Motor neuron (in vitro differentiated cells): Measurements from ENCODE around the gene ARIH1. TPM values are rescaled to one million over a fixed set of nuclear protein-coding genes. Genes with fewer than 3 reads are reported as not detected.

Source experiments
- ATAC-seq, 8 experiments: fragments of 200-7000 bp; cut with Tn5 transposase; replicated peaks in 6 of 8; 2 replicates each; pipeline ENCODE4 v1.8.0; 2021; ENCODE audit warnings: mild to moderate bottlenecking in 8 of 8, moderate library complexity in 8 of 8
- H3K27ac ChIP-seq, 2 donors: fragments of 250-450 bp; sonication (Bioruptor Pico); 2 replicates each; pipeline ENCODE4 v1.9.0; 2021; ENCODE audit warnings: antibody characterized with exemption in 2 of 2, mild to moderate bottlenecking in 2 of 2, moderate library complexity in 1 of 2
- H3K4me1 ChIP-seq, 2 donors: fragments of 250-450 bp; sonication (Bioruptor Pico); replicated peaks in 1 of 2; 2 replicates each; pipeline ENCODE4 v1.6.1; 2021; ENCODE audit warnings: antibody characterized with exemption in 2 of 2, mild to moderate bottlenecking in 2 of 2, moderate library complexity in 1 of 2
- H3K4me3 ChIP-seq, 5 donors: fragments of 250-450 bp; sonication (Bioruptor Pico); 2 replicates each; pipeline ENCODE4 v1.9.0; 2021; ENCODE audit warnings: antibody characterized with exemption in 5 of 5, mild to moderate bottlenecking in 5 of 5, moderate library complexity in 4 of 5
- WGBS, 10 experiments: fragments of 450-650 bp; shearing (Covaris generic); methylation state at CpG; one replicate each; pipeline ENCODE4 v1.0.0; 2022; 5-methylcytosine and 5-hydroxymethylcytosine counted together
- in situ Hi-C, 9 experiments: fragments of 400-800 bp; cut with MboI; loops; one replicate each; pipeline ENCODE4 v1.15.0; 2021; ENCODE audit warnings: low sequenced_read_pairs in 9 of 9, low pct_unique_long_range_greater_than_20kb in 2 of 9; ENCODE audit not compliant: unreplicated experiment in 9 of 9
- total RNA-seq, 8 experiments: library from RNA; unstranded; fragments of 300-600 nt; gene quantifications; 2 replicates each; pipeline versions ENCODE4 v1.2.3 to v1.2.4, GENCODE V29; 2022

ARIH1 gene
- total RNA-seq, 8 experiments from 2014 or later: 26.3 to 60.7 (median 40.4) TPM

DNA sequence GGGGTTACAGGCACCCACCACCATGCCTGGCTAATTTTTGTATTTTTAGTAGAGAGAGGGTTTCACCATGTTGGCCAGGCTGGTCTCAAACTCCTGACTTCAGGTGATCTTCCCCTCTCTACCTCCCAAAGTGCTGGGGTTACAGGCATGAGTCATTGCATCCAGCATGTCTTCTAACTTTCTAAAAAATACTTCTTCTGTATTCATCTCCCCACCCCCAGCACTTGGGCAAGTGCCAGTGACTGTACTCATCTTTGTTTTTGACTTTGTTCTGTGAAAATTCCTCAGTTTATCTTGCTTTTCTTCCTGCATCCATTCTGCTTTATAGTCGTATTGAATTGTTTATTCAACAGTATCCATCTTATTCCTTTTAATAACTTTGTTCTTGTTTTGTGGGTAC lies 47.6 kb downstream of the ARIH1 start:
- H3K27ac ChIP-seq: no peak overlapping the region
- in situ Hi-C loops: no loop called here

GRCh38 chr15:72532991-72533601 lies 59.0 kb downstream of the ARIH1 start:
- WGBS, 10 experiments: 81 to 100% (median 95%) methylated on average over 1 to 5 of the region's 5 CpGs; no CpG with 5 or more reads in 1 of the 10 experiments
- no peak overlapping the region for H3K27ac ChIP-seq
- in situ Hi-C loops: no loop called here
- H3K4me1 ChIP-seq: no peaks in the 10 kb centered on the region
- ATAC-seq: peak in 1 of 8 experiments; percentile 53
- H3K4me3 ChIP-seq: no peak overlapping the region

More for the DNA sequence above, 47.6 kb downstream of the ARIH1 start:
- 86 to 100% (median 100%) methylated on average over 1 of the region's 1 CpG for WGBS, 10 experiments
- H3K4me1 ChIP-seq: no peaks in the 10 kb centered on the region
- no peak overlapping the region for H3K4me3 ChIP-seq
- ATAC-seq: no peak

GRCh38 chr15:72534523-72534922 lies 60.4 kb downstream of the ARIH1 start:
- in situ Hi-C loops: no loop called here
- ATAC-seq: no peak
- H3K27ac ChIP-seq: no peak overlapping the region
- 75 to 100% (median 97%) methylated on average over 1 to 3 of the region's 3 CpGs; no CpG with 5 or more reads in 3 of the 10 experiments for WGBS, 10 experiments
- no peaks in the 10 kb centered on the region for H3K4me1 ChIP-seq
- no peak overlapping the region for H3K4me3 ChIP-seq

- no peak for ATAC-seq
- in situ Hi-C loops: no loop called here
- no peaks in the 10 kb centered on the region for H3K4me1 ChIP-seq
- H3K4me3 ChIP-seq: no peak overlapping the region
- H3K27ac ChIP-seq: no peak overlapping the region
- WGBS, 10 experiments: 25 to 100% (median 94%) methylated on average over 1 to 3 of the region's 3 CpGs; no CpG with 5 or more reads in 1 of the 10 experiments
Measured at GRCh38 chr15:72535911-72536310, 61.8 kb downstream of the ARIH1 start.

GRCh38 chr15:72536506-72536905 lies 62.4 kb downstream of the ARIH1 start:
- 63 to 100% (median 95%) methylated on average over 2 to 3 of the region's 3 CpGs for WGBS, 10 experiments
- no peak overlapping the region for H3K4me3 ChIP-seq
- ATAC-seq: no peak
- in situ Hi-C loops: no loop called here
- no peaks in the 10 kb centered on the region for H3K4me1 ChIP-seq
- no peak overlapping the region for H3K27ac ChIP-seq

DNA sequence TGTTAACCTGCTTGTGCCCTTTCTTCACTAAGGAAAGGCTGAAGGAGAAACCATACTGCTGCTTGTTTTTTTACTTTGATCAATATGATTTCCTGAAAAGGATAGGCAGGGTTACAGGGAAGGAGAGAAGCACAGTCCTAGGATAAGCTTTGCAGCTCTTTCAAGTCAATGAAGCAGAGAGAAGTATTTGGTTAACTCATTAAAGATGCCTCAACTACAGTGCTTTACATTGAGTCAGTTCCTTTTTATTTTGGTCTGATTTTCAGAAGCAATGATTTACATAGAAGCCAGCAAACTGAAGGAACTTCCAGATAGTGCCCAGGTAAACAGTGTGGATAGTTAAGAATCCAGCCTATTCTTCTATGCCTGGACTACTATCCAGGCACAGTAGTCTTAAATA lies 64.8 kb downstream of the ARIH1 start:
- H3K27ac ChIP-seq: no peak overlapping the region
- in situ Hi-C loops: no loop called here
- H3K4me1 ChIP-seq: no peaks in the 10 kb centered on the region
- no peak overlapping the region for H3K4me3 ChIP-seq
- no peak for ATAC-seq

DNA sequence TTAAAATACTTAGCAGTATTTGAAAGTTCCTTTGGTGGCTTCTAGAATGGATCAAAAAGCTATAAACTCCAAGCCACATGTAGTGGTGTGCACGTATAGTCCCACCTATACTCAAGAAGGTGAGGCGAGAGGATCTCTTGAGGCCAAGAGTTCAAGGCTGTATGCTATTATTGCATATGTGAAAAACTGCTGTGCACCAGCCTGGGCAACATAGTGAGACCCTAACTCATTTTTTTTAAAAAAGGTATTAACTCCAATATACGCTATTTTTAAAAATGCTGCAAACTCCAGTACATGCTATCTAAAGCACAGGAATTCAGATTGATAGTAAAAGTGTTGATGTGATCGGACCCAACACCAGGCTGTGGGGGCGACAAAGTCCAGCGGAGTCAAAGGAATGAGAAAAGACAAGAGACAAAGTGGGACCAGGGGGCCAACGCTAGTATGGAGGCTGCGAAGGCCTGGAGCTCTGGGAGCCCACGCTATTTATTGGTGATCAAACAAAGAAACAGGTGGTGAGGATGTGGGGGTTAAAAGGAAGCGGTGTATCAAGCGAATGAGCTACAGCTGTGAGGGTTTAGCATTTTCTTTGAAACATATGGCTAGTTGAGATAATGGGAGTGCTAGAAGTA lies 66.6 kb downstream of the ARIH1 start:
- no peak overlapping the region for H3K27ac ChIP-seq
- in situ Hi-C loops: no loop called here
- whole genome bisulfite sequencing, 10 experiments: 94 to 100% (median 98%) methylated on average over 1 to 10 of the region's 11 CpGs
- H3K4me3 ChIP-seq: no peak overlapping the region
- H3K4me1 ChIP-seq: no peaks in the 10 kb centered on the region
- no peak for ATAC-seq

- H3K4me1 ChIP-seq: no peaks in the 10 kb centered on the region
- H3K4me3 ChIP-seq: no peak overlapping the region
- H3K27ac ChIP-seq: no peak overlapping the region
- no peak for ATAC-seq
- in situ Hi-C loops: no loop called here
Measured at GRCh38 chr15:72541674-72542073, 67.5 kb downstream of the ARIH1 start.

- H3K27ac ChIP-seq: no peak overlapping the region
- ATAC-seq: no peak
- 89 to 100% (median 100%) methylated on average over 1 of the region's 1 CpG; no CpG with 5 or more reads in 3 of the 10 experiments for WGBS, 10 experiments
- in situ Hi-C loops: no loop called here
- H3K4me3 ChIP-seq: no peak overlapping the region
- H3K4me1 ChIP-seq: no peaks in the 10 kb centered on the region
Measured at GRCh38 chr15:72545156-72545555, 71.0 kb downstream of the ARIH1 start.

DNA sequence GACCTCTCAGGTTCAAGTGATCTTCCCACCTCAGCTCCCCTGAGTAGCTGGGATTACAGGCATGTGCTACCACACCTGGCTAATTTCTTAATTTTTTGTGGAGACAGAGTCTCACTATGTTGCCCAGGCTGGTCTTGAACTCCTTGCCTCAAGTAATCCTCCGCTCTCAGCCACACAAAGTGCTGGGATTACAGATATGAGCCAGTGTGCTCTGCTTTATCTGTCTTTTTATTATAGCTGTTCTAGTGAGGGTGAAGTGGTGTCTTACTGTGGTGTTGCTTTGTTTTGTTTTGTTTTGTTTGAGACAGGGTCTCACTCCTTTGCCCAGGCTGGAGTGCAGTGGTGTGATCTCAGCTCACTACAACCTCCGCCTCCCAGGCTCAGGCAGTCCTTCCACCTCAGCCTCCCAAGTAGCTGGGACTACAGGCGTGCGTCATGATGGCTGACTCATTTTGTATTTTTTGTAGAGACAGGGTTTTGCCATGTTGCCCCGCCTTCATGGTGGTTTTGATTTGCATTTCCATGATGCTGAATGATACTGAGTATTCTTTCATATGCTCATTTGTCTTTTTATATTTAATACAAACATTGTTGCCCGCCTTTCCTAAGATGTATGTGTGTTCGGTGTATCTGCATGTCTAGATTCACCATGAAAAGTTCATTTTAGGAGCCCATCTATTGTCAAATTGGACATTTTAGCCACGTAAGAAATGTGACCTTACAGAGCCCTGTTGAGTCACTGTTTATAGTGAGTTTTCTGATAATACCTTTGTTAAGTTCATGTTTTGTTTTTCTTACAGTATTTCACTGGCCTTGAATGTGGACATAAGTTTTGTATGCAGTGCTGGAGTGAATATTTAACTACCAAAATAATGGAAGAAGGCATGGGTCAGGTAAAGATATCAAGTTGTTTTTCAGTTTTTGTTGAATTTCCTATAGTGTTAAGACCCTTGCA lies 80.6 kb downstream of the ARIH1 start:
- in situ Hi-C loops: no loop called here
- WGBS, 10 experiments: 65 to 100% (median 98%) methylated on average over 1 to 5 of the region's 8 CpGs; no CpG with 5 or more reads in 2 of the 10 experiments
- no peak overlapping the region for H3K27ac ChIP-seq
- ATAC-seq: peak in 2 of 8 experiments; percentile 97
- H3K4me1 ChIP-seq: no peaks in the 10 kb centered on the region
- H3K4me3 ChIP-seq: no peak overlapping the region

DNA sequence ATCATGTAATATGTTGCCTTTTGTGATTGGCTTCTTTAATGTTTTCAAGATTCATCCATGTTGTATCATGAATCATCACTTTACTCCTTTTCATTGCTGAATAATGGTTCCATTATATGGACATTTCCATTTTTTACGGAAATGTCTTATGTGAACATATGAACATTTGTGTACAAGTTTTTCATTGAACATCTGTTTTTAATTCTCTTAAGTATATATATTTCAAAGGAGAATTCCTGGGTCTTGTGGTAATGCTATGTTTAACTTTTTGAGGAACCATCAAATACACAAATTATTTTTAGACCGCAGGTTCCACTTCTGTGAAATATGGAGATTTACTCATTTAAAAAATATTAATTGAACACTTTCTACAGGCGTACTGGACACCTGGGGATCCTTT lies 85.7 kb downstream of the ARIH1 start:
- no peak overlapping the region for H3K27ac ChIP-seq
- 19 to 100% (median 95%) methylated on average over 1 to 3 of the region's 3 CpGs; no CpG with 5 or more reads in 1 of the 10 experiments for WGBS, 10 experiments
- in situ Hi-C loops: no loop called here
- no peak overlapping the region for H3K4me3 ChIP-seq
- no peak for ATAC-seq
- no peaks in the 10 kb centered on the region for H3K4me1 ChIP-seq

- ATAC-seq: peak in 3 of 8 experiments; percentile 72 to 98 (median 95)
- Histone ChIP-seq H3K4me1 (no peaks in the 10 kb centered on the region), H3K4me3 (no peak overlapping the region), H3K27ac (no peak overlapping the region)
- WGBS, 10 experiments: 17 to 100% (median 100%) methylated on average over 1 of the region's 1 CpG; no CpG with 5 or more reads in 5 of the 10 experiments
- in situ Hi-C loops: no loop called here
Measured at GRCh38 chr15:72560458-72560857, 86.3 kb downstream of the ARIH1 start.

GRCh38 chr15:72562386-72562785 lies 88.3 kb downstream of the ARIH1 start:
- no peak overlapping the region for H3K27ac ChIP-seq
- H3K4me3 ChIP-seq: no peak overlapping the region
- in situ Hi-C loops: no loop called here
- H3K4me1 ChIP-seq: no peaks in the 10 kb centered on the region
- ATAC-seq: no peak
